HepG2 (cell line): Measurements from ENCODE around the gene TNRC18. TPM values are rescaled to one million over a fixed set of nuclear protein-coding genes. Genes with fewer than 3 reads are reported as not detected.

Source experiments
- BCL6 ChIP-seq: IDR thresholded peaks from 2 replicates; pipeline ENCODE4 v1.6.1; 2016; ENCODE audit warnings: missing genetic modification reagents, missing compliant biosample characterization
- HIVEP1 ChIP-seq: sonication (generic); formaldehyde crosslinking; IDR thresholded peaks from 2 replicates; pipeline ENCODE4 v1.4.0; 2020; ENCODE audit warnings: mild to moderate bottlenecking, missing genetic modification reagents
- HNF1A ChIP-seq, 2 experiments: sonication (generic) in 1 of 2; formaldehyde crosslinking in 1 of 2; IDR thresholded peaks; 2 replicates each; pipeline versions ENCODE4 v1.4.0 to v1.6.1; 2016 to 2020; ENCODE audit warnings: borderline replicate concordance in 1 of 2, low read depth in 1 of 2, mild to moderate bottlenecking in 1 of 2, missing genetic modification reagents in 1 of 2
- HNRNPH1 ChIP-seq: fragments of 200-400 bp; formaldehyde crosslinking; optimal IDR thresholded peaks from 2 replicates; pipeline ENCODE3; 2017; ENCODE audit warnings: mild to moderate bottlenecking, low read depth, low read length
- MBNL3 ChIP-seq: fragments of 250-450 bp; sonication (Bioruptor Pico); conservative IDR thresholded peaks from 2 replicates; pipeline ENCODE4 v1.8.0; 2022; ENCODE audit warnings: mild to moderate bottlenecking, inconsistent platforms
- MYNN ChIP-seq: sonication (generic); formaldehyde crosslinking; IDR thresholded peaks from 2 replicates; pipeline ENCODE4 v1.4.0; 2020; ENCODE audit warnings: mild to moderate bottlenecking, low read depth, missing genetic modification reagents
- NFYB ChIP-seq: sonication (generic); formaldehyde crosslinking; IDR thresholded peaks from 2 replicates; pipeline ENCODE4 v1.4.0; 2020; ENCODE audit warnings: missing genetic modification reagents
- NR2F1 ChIP-seq, 2 experiments: fragments of 450-650 bp in 1 of 2; formaldehyde crosslinking in 1 of 2; IDR thresholded peaks; 2 replicates each; pipeline versions ENCODE4 v1.5.0 to v1.6.1; 2016 to 2020; ENCODE audit warnings: mild to moderate bottlenecking in 1 of 2, missing compliant biosample characterization in 1 of 2, missing genetic modification reagents in 1 of 2, moderate library complexity in 1 of 2
- POLR2AphosphoS2 ChIP-seq: IDR thresholded peaks from 2 replicates; pipeline ENCODE4 v1.6.1; 2011; ENCODE audit warnings: low read depth, low read length, improper control_type of control experiment
- RCOR2 ChIP-seq: IDR thresholded peaks from 2 replicates; pipeline ENCODE4 v1.6.1; 2016; ENCODE audit warnings: missing biosample characterization, missing genetic modification reagents
- SRF ChIP-seq: IDR thresholded peaks from 2 replicates; pipeline ENCODE4 v1.6.1; 2011; ENCODE audit warnings: mild to moderate bottlenecking, low read depth, low read length, moderate library complexity
- ZBTB37 ChIP-seq: sonication (generic); formaldehyde crosslinking; IDR thresholded peaks from 2 replicates; pipeline ENCODE4 v1.4.0; 2020; ENCODE audit warnings: mild to moderate bottlenecking, missing genetic modification reagents
- ZFP82 ChIP-seq: sonication (generic); formaldehyde crosslinking; IDR thresholded peaks from 2 replicates; pipeline ENCODE4 v1.5.1; 2020; ENCODE audit warnings: mild to moderate bottlenecking, missing genetic modification reagents, borderline replicate concordance
- ZNF160 ChIP-seq: sonication (generic); formaldehyde crosslinking; IDR thresholded peaks from 2 replicates; pipeline ENCODE4 v1.8.0; 2022; ENCODE audit warnings: mild to moderate bottlenecking, inconsistent platforms, missing genetic modification reagents
- ZNF703 ChIP-seq: sonication (generic); formaldehyde crosslinking; IDR thresholded peaks from 2 replicates; pipeline ENCODE4 v1.5.1; 2020; ENCODE audit warnings: missing genetic modification reagents, mild to moderate bottlenecking, moderate library complexity, borderline replicate concordance
- ZNF720 ChIP-seq: sonication (generic); formaldehyde crosslinking; IDR thresholded peaks from 2 replicates; pipeline ENCODE4 v1.4.0; 2020; ENCODE audit warnings: missing genetic modification reagents
- ZNF747 ChIP-seq: sonication (generic); formaldehyde crosslinking; IDR thresholded peaks from 2 replicates; pipeline ENCODE4 v1.8.1; 2023; ENCODE audit warnings: missing genetic modification reagents, mild to moderate bottlenecking, borderline replicate concordance
- ZNF766 ChIP-seq: sonication (generic); formaldehyde crosslinking; IDR thresholded peaks from 2 replicates; pipeline ENCODE4 v1.5.0; 2020; ENCODE audit warnings: missing genetic modification reagents, borderline replicate concordance
- ZNF792 ChIP-seq: IDR thresholded peaks from 2 replicates; pipeline ENCODE4 v1.6.1; 2016
- polyA plus RNA-seq, 8 experiments: library from polyadenylated mRNA; depleted of rRNA in 3 of 8; stranded (reverse) in 7 of 8; unstranded in 1 of 8; fragments of >200 nt; fragmentation: Illumina TruSeq in 4 of 8; extraction: Trizol in 4 of 8; gene quantifications; 2 replicates each; pipeline versions ENCODE4 v1.2.1 to v1.2.3, GENCODE V29; 2011 to 2016; ENCODE audit warnings: low read depth in 4 of 8, missing spikeins in 1 of 8, mixed read lengths in 1 of 8; ENCODE audit not compliant: insufficient read depth in 1 of 8
- total RNA-seq, 5 experiments: library from RNA; depleted of rRNA; stranded (reverse); fragments of >200 nt; fragmentation: Illumina TruSeq; extraction: Trizol; gene quantifications; 2 replicates each; pipeline ENCODE4 v1.2.3, GENCODE V29; 2016; ENCODE audit warnings: low read depth in 1 of 5
- TF ChIP-seq, protein P1 (sequence below): sonication (generic); formaldehyde crosslinking; IDR thresholded peaks from 2 replicates; pipeline ENCODE4 v1.5.0; 2020; ENCODE audit warnings: mild to moderate bottlenecking, missing genetic modification reagents
- TF ChIP-seq, protein P2 (sequence below): sonication (generic); formaldehyde crosslinking; IDR thresholded peaks from 2 replicates; pipeline ENCODE4 v1.4.0; 2020; ENCODE audit warnings: missing genetic modification reagents

Gene TNRC18
- total and polyA plus RNA-seq, 2 of the 13 experiments (the other 11 are each of a cell fraction or from before 2014, with no cell fraction given) = 11.7 to 17.4 TPM

- no peak for TF ChIP-seq HNF1A (IDR thresholded peaks at IDR 0.05; ENCODE audit: low read depth)
- 0 out of 2 replicates have a peak, but pooled peaks have one; percentile 27 for TF ChIP-seq HNF1A (CRISPR knock-in tag; IDR thresholded peaks at IDR 0.05; ENCODE audit: borderline replicate concordance)
- TF ChIP-seq NR2F1 (CRISPR knock-in tag; IDR thresholded peaks at IDR 0.05) = no peak
- TF ChIP-seq ZNF720 = no peak
- TF ChIP-seq, protein P1, sequence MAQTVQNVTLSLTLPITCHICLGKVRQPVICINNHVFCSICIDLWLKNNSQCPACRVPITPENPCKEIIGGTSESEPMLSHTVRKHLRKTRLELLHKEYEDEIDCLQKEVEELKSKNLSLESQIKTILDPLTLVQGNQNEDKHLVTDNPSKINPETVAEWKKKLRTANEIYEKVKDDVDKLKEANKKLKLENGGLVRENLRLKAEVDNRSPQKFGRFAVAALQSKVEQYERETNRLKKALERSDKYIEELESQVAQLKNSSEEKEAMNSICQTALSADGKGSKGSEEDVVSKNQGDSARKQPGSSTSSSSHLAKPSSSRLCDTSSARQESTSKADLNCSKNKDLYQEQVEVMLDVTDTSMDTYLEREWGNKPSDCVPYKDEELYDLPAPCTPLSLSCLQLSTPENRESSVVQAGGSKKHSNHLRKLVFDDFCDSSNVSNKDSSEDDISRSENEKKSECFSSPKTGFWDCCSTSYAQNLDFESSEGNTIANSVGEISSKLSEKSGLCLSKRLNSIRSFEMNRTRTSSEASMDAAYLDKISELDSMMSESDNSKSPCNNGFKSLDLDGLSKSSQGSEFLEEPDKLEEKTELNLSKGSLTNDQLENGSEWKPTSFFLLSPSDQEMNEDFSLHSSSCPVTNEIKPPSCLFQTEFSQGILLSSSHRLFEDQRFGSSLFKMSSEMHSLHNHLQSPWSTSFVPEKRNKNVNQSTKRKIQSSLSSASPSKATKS (CRISPR knock-in tag) = no peak
- TF ChIP-seq, protein P2, sequence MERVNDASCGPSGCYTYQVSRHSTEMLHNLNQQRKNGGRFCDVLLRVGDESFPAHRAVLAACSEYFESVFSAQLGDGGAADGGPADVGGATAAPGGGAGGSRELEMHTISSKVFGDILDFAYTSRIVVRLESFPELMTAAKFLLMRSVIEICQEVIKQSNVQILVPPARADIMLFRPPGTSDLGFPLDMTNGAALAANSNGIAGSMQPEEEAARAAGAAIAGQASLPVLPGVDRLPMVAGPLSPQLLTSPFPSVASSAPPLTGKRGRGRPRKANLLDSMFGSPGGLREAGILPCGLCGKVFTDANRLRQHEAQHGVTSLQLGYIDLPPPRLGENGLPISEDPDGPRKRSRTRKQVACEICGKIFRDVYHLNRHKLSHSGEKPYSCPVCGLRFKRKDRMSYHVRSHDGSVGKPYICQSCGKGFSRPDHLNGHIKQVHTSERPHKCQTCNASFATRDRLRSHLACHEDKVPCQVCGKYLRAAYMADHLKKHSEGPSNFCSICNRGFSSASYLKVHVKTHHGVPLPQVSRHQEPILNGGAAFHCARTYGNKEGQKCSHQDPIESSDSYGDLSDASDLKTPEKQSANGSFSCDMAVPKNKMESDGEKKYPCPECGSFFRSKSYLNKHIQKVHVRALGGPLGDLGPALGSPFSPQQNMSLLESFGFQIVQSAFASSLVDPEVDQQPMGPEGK (CRISPR knock-in tag) = peak; percentile 72; the same call in 1 of the 2 replicates
- no peak for TF ChIP-seq SRF
- TF ChIP-seq HIVEP1 (CRISPR knock-in tag) = peak; percentile 22; the same call in 1 of the 2 replicates
- TF ChIP-seq POLR2AphosphoS2 = no peak
- no peak for TF ChIP-seq RCOR2
- TF ChIP-seq ZFP82 (CRISPR knock-in tag) = no peak
- no peak for TF ChIP-seq MYNN (CRISPR knock-in tag)
- no peak for TF ChIP-seq ZNF766 (CRISPR knock-in tag)
- no peak for TF ChIP-seq ZNF747 (CRISPR knock-in tag)
- no peak for TF ChIP-seq MBNL3 (CRISPR knock-in tag)
- TF ChIP-seq NFYB (CRISPR knock-in tag) = no peak
- TF ChIP-seq ZBTB37 (CRISPR knock-in tag) = no peak
- TF ChIP-seq ZNF703 (CRISPR knock-in tag) = no peak
- no peak for TF ChIP-seq HNRNPH1
- peak; percentile 95 for TF ChIP-seq BCL6 (CRISPR knock-in tag)
- TF ChIP-seq ZNF792 (CRISPR knock-in tag) = no peak
- no peak for TF ChIP-seq ZNF160 (CRISPR knock-in tag)
Observed at GRCh38 chr7:5419539-5420066, 4.0 kb downstream of the TNRC18 start (continued).
